ENCODE measurements around the gene INCENP.

The INCENP gene

DNA sequence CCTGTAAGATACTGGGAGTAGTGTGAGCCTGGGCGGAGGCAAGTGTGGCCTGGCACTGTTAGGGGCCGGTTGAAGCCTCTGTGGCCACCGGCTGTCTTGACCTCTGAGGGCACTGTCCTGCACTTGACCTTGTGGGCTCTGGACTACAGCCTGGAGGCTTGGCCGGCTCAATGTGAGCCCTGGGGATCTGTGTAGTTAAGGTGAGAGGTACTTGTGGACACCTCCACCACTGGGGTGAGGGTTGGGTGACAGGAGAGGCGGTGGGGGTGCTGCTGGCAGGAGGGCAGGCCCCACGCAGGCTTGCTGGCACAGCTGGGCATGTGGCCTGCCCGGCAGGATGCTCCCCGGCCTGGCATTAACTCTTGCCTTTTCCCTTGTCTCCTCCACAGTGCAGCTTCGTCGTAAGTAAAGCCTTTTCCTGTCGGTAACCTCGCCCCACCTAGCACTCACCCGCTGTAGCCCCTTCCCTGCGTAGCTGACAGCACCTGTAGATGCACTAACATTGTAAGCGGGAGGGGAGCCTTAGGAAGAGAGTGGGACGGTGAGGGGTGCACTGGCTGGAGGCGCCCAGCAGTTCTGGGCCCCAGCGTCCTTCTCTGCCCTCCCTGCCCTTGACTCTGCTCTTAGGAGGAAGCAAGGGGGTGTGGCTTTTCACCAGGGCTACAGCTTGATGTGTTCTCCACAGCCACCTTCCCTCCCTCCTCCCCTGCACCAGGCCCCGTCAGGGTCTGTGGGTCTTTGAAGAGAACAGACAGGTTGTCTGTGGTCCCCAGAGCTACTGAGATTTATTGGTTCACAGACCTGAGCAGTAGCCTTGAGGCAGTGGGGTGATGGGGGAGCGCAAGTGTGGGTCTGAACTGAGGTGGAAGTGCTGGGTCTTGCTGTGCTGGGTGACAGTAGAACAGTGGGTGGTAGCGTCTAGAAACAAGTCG lies 17.6 kb downstream of the INCENP start:
- no peak for DNase-seq (ENCODE audit: low read depth in 2 of 2)

DNA sequence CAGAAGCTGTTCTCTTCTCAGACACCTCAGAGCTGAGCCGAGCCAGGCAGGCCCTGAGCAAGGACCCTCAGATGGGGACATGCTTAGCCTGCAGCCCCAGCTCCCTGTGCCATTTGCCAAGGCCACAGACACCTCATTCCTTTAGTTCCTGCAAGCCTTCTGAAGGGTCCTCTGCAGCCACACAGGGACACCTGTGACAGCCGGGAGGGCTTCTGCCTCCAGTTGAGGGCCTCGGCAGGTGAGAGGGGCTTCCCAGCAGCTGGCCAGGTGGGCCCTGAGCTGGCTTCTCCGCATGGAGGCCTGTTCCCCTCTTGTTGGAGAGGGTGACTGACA lies 18.2 kb downstream of the INCENP start:
- no peak for DNase-seq (ENCODE audit: low read depth in 2 of 2)

DNA sequence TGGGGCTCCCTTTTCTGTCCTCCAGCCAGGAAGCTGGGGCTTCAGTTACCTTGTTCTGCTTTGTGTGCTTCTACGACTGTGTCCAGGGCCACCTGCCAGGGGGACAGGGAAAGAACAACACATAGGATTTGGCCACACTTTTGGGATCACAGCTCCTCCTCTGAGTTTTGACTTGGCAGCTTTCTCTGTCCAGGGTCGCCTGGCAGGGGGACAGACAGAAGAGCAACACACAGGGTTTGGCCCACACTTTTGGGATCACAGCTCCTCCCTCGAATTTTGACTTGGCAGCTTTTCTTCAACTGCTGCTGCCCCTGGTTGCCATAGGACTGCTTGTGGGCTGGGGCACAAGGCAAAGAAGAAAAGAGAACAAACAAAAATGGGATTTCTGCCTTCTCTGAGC lies 19.1 kb downstream of the INCENP start:
- DNase-seq (ENCODE audit: low read depth in 2 of 2): no peak

DNA sequence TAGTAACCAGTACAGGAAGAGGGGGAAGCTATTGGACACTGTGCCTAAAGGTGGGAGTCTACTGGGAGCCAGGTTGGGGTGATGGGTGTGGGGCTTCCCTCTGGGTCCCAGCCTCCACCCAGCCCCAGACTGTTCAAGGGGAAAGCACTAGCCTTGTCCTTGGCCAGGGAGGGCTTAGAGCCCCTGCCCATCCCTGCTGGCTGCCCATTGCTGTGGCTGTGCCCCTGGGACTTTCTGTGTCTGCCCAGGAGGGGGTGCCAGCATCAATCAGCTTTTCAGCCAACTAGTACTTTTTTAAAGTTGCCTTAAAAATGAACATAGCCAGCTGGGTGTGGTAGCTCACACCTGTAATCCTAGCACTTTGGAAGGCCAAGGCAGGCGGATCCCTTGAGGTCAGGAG lies 19.9 kb downstream of the INCENP start:
- DNase-seq (ENCODE audit: low read depth in 2 of 2): no peak

DNA sequence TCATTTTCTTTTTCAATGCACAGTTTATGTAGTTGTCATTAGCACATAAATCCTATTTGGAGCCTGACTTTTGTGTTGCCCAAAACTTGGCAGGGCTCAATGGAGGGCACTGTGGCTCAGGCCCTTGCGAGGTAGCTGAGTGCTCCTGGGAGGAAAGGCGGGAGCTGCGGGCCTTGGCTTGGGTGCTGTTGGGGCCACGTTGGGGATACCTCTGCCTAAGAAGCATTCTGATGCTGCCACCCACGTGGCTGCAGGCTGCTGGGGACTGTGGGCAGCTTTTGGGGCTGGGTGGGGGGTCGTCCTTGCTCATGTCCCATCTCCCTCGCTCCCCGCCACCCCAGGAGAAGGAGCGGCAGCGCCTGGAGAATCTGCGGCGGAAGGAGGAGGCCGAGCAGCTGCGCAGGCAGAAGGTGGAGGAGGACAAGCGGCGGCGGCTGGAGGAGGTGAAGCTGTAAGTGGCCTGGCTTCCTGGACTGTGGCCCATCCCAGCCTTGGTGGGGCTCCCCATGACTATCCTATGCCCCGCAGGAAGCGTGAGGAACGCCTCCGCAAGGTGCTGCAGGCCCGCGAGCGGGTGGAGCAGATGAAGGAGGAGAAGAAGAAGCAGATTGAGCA lies 20.9 kb downstream of the INCENP start:
- no peak for DNase-seq (ENCODE audit: low read depth in 2 of 2)

DNA sequence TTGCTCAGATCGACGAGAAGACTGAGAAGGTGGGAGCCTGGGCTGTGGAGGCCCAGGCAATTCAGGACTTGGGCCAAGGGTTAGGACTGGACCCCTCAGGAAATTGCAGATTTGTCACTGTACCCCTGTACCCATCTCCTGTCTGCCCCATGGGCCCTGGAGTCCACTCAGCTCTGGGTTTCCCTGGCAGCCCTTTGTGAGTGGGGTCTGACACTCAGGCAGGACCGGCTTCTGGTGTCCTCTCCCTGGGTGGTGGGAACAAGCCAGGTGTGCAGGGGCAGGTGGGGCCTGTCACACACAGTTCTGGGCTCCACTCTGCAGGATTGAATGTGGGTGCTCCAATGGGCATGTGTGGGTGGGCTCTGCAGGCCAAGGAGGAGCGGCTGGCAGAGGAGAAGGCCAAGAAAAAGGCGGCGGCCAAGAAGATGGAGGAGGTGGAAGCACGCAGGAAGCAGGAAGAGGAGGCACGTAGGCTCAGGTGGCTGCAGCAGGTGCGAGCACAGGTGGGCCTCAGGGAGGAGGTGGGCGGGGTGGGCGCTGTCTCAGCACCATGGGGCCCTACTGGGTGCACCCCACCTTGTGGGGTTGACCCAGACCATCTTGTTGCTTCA lies 21.6 kb downstream of the INCENP start:
- DNase-seq (ENCODE audit: low read depth in 2 of 2): no peak

DNA sequence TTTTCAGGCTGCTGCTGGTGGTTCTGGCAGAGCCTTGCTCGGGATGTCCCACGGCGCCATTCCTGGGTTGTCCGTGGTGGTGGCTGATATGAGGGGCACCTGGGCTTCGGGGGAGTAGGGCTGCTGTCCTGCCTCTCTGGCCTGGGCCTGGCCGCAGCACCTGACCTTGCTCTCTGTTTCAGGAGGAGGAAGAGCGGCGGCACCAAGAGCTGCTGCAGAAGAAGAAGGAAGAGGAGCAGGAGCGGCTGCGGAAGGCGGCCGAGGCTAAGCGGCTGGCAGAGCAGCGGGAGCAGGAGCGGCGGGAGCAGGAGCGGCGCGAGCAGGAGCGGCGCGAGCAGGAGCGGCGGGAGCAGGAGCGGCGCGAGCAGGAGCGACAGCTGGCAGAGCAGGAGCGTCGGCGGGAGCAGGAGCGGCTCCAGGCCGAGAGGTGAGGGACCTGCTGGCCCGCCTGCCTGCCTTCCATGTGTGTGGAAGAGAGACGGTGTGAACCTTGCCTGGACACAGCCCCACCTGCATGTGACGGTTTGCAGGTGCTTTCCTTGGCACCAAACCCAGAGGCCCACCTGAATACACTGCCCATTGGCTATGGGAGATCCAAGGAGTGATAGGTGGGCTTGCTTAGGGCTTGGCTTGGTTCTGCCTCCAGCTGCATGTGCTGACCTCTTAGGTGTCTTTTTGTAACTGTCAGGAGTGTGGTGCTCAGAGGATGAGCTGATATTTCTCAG lies 22.8 kb downstream of the INCENP start:
- DNase-seq (ENCODE audit: low read depth in 2 of 2): no peak

DNA sequence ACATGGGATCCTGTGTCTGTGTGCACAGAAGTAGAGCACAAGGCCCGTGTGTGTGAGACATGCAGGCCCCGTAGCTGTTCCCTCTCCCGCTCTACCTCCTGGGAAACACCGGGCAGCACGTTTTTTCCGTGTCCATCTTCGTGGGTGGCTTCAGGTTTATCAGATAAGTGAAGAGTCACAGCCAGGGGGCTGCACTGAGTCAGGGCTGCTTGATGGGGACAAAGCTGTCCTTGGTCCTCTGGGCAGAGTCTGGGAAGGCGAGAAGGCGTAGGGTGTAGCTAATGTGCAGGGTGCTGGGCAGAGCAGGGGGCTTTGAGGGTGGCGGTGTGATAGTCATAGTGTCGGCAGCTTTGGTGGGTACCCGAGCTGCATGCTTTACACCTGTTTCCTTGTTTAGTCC lies 23.7 kb downstream of the INCENP start:
- no peak for DNase-seq (ENCODE audit: low read depth in 2 of 2)

DNA sequence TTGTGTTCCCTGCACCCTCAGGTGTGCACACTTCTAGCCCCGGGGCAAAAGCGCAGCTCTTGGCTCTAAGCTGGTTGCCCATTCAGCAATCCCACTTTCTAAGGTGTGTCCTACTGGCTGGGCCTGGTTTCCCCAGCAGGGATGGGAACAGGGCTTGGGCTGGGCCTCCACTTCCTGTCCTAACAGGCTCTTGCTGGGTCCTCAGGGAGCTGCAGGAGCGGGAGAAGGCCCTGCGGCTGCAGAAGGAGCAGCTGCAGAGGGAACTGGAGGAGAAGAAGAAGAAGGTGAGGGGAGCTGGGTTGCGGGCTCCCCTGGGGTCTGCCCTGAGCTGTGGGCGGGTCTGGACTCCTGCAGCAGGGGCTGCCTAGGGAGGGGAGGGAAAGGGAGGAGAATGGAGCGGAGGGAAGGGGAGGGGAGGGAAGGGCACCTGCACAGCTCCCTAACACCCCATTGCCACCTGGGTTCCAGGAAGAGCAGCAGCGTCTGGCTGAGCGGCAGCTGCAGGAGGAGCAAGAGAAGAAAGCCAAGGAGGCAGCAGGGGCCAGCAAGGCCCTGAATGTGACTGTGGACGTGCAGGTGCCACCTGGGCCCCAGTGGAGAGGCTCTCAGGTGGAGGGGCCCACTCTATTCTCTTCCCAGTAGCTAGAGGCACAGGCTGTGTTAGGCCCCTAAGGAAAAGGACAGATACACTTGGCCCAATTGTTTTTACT lies 24.6 kb downstream of the INCENP start:
- DNase-seq (ENCODE audit: low read depth in 2 of 2): no peak

DNA sequence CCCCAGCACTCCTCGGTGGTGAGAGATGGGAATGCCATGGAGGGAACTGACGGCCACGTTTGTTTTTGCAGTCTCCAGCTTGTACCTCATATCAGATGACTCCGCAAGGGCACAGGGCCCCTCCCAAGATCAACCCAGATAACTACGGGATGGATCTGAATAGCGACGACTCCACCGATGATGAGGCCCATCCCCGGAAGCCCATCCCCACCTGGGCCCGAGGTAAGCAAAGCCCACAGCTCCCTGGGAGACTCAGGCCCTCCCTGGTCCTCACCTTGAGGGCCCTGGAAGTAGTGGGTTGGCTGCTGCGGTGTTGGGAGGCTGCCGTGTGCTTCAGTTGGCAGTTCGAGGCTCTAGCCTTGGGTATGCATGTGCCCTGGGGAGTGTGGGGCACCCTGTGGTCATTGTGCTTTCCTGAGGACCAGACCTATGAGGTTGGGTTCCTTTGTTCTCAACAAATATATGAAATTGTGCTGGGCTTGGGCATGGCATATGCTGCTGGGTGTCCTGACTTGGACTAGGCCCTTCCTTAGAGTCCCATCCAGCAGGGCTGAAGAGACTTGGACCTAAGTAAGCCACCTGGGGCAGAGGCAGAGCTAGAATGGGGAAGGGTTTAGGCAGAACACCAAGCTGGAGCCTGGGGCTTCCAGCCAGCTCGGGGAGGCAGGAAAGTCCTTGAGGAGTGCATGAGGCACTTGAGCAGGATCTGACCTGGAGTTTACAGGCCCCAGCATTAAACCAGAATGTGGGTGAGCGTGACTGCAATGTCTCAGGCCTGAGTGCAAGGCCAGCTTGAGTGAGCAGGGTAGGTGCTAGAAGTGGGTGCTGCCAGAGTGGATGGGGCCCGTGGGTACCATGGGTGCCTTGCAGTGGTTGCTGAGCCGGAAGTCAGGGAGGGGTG lies 26.4 kb downstream of the INCENP start:
- DNase-seq (ENCODE audit: low read depth in 2 of 2): no peak

DNA sequence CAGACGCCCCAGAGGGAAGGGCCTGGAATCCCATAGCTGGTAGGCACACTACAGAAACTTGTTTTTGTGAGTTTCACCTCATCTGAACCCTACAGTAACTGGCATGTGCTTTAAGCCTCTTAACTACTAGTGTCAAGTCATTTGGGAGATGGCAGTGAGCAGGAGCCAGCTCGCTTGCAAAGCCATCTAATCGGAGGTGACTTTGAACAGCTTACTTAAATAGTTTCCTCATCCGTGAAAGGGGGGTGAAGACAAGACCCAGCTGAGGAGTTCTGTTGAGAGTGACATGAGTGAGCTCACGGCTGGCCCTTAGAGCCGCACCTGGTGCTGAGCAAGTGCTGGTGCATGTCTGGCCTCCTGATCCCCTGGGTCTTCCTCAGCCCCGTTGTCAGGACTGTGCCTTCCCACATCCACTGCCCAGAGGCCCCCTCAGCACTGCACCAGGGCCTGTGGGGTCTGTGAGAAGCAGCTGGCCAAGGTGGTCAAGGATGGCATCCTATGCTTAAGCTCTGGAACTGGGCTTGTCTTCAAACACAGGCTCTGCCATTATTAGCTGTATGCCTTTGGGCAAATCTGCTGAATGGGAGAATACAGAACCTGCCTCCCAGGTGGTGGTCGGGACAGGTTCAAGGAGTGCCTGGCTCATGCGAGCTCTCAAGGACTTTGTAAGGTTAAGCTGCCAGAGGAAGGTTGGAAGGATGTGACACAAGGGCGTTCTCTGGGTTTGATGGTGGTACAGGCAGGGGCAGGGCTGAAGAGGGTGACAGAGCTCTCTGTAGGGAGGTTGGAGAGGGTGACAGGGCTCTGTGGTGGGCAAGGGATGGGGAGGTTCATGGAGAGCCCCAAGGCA lies 27.3 kb downstream of the INCENP start:
- DNase-seq (ENCODE audit: low read depth in 2 of 2): no peak

DNA sequence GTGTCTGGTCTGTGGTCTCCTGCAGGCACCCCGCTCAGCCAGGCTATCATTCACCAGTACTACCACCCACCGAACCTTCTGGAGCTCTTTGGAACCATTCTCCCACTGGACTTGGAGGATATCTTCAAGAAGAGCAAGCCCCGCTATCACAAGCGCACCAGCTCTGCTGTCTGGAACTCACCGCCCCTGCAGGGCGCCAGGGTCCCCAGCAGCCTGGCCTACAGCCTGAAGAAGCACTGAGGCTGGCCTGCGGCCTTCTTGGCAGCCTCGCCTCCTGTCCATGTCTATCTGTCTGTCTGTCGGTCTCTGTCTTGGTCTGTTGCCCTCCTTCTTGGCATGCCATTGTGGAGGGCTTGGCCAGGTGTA lies 27.9 kb downstream of the INCENP start:
- no peak for DNase-seq (ENCODE audit: low read depth in 2 of 2)

DNA sequence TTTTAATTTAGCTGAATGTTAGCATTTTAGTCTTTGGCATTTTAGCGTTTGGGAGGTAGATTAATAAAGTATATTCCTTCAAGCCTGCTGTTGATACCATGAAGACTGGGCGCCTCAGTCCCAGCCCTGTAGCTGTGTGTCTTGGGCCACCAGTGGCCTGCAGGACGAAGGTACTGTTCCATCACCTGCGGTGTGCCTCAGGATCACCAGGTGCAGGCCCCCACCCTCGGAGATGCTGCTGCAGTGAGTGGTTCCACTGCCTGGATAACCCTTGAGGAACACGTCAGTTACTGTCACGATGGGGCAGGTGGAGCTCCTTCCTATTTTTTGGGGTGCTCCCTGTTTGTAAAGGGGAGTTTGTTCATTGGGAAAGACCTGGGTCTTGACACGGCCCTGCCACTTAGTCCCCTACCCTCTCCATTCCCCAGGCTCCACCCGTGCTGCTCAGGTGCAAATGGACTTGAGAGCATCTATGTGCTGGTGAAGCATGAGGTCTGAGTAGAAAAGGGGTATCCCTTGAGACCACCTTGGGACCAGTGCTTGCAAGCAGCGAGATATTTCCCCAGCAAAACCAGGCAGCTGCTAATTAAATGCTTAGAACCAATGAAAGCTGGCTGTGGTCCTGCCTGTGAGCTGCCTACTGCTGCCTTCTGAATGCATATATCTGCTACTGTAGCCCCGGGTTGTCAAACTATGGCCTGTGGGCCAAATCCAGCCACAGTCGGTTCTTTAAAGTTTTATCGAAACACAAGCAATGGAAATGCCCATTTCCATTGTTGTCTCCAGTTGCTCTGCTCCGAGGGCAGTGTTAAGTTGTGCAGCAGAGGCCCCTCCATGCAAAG lies 28.7 kb downstream of the INCENP start:
- DNase-seq (ENCODE audit: low read depth in 2 of 2): no peak

DNA sequence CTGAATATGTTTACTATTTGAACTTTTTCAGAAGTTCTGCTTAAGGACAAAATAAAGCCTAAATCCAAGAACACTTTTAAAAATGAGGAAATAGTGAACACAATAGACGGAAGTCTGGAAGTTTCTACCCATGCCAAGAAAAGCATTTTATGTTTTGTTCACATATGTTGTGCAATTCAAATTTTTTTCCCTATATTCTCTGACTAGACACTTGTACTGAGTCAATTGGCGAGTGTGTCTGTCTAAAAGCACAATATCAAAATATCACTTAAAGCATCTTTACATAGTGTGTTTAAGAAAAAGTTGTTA lies 29.2 kb downstream of the INCENP start:
- DNase-seq (ENCODE audit: low read depth in 2 of 2): no peak

DNA sequence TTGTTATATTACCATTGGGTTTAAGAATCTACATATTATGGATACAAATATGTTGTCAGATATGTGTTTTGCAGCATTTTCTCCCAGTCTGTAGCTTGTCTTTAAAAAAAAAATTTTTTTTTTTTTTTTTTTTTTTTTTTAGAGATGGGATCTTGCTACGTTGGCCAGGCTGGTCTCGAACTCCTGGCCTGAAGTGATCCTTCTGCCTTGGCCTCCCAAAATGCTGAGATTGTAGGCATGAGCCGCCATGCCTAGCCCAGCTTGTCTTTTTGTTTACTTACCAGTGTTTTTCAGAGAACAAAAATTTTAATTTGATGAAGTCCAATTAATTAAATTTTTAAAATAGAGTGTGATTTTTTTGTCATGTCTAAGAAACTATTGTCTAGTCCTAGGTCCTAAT lies 29.8 kb downstream of the INCENP start:
- DNase-seq (ENCODE audit: low read depth in 2 of 2): no peak

DNA sequence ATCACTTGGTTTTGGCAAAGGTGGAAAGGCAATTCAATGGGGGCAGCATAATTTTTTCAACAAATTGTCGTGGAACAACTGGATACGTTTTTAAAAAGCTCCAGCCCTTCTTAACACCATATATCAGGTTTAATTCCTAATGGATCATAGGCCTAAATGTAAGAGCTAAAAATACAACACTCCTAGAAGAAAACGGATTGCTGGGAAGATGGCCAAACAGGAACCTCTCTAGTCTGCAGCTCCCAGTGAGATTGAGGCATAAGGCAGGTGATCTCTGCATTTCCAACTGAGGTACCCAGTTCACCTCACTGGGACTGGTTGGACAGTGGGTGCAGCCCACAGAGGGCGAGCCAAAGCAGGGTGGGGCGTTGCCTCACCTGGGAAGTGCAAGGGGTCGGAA lies 33.8 kb downstream of the INCENP start:
- no peak for DNase-seq (ENCODE audit: low read depth in 2 of 2)

DNA sequence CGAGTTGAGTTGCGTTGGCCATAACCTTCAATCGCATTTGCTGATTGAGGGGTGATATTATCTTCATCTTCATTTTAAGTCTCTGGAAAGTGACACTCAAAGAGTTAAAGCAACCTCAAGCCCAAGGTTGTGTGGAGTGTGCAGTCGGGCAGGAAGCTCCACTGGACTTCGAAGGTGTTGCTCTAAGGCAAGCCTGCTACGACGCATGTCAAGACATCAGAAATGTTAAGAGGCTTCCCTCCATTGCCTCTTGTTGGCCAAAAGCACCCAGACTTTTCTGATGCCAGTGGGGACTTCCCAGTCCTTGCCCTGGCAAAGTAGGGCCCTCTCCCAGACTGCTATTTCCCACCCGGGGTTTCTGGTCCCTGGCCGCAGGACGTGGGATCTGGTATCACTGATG lies 42.6 kb downstream of the INCENP start:
- DNase-seq (ENCODE audit: low read depth in 2 of 2): no peak

DNA sequence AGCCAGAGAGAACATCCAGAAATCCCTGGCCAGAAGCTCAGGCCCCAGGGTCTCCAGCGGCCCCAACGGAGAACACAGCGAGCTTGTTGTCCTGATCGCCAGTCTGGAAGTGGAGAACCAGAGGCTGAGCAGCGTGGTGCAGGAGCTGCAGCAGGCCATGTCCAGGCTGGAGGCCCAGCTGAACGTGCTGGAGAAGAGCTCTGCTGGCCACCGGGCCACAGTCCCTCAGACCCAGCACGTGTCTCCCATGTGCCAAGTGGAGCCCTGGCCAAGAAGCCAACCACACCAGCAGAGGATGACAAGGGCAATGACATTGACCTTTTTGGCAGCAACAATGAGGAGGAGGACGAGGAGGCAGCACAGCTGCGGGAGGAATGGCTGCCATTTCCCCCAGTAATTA lies 45.6 kb downstream of the INCENP start:
- no peak for DNase-seq (ENCODE audit: low read depth in 2 of 2)

DNA sequence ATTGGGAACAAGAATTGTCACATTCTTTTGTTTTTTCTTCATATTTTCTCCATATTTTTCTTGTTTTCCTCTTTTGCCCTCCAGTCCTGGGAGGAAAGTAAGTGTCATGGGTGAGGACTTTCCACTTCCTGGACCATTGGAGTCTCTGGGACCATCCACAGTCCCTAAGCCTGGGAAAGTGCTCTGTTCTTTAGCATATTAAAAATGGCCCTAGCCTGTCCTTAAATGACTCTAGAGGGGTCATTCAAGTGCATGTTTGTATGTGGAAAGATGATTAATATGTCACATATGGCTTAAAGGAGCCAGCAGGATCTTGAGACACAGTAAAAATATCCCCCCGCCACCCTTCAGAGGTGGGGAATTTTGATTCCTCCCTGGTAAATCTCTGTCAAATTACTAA lies 46.1 kb downstream of the INCENP start:
- no peak for DNase-seq (ENCODE audit: low read depth in 2 of 2)
